Neuronal stem cell (in vitro differentiated cells): ENCODE data around the gene TMEM255B.

Experiments used
- DNase-seq: peaks from one replicate; pipeline ENCODE4 v3.0.0-alpha.2; 2013; ENCODE audit warnings: low spot score
- H2AFZ ChIP-seq: one replicate; pipeline ENCODE4 v1.6.1; 2013; ENCODE audit warnings: mild to moderate bottlenecking, low read length, inconsistent platforms
- H2AK5ac ChIP-seq: 2 replicates; pipeline ENCODE4 v1.6.1; 2013; ENCODE audit warnings: low read depth, mild to moderate bottlenecking, inconsistent platforms, low read length, moderate library complexity, mixed read lengths
- H2BK120ac ChIP-seq: 2 replicates; pipeline ENCODE4 v1.6.1; 2013; ENCODE audit warnings: low read depth, mild to moderate bottlenecking, inconsistent platforms, low read length, moderate library complexity, mixed read lengths
- H2BK12ac ChIP-seq: one replicate; pipeline ENCODE4 v1.6.1; 2013; ENCODE audit warnings: low read length, inconsistent platforms
- H2BK15ac ChIP-seq: 2 replicates; pipeline ENCODE4 v1.6.1; 2013; ENCODE audit warnings: mild to moderate bottlenecking, low read length, inconsistent platforms, mixed read lengths
- H2BK5ac ChIP-seq: one replicate; pipeline ENCODE4 v1.6.1; 2013; ENCODE audit warnings: inconsistent platforms, mild to moderate bottlenecking, low read length, moderate library complexity
- H3K14ac ChIP-seq: one replicate; pipeline ENCODE4 v1.6.1; 2013; ENCODE audit warnings: low read length, inconsistent platforms
- H3K18ac ChIP-seq: 2 replicates; pipeline ENCODE4 v1.6.1; 2013; ENCODE audit warnings: low read length, inconsistent platforms
- H3K23ac ChIP-seq: 2 replicates; pipeline ENCODE4 v1.6.1; 2013; ENCODE audit warnings: low read depth, mild to moderate bottlenecking, mixed read lengths, low read length, inconsistent platforms; ENCODE audit not compliant: poor library complexity
- H3K27ac ChIP-seq: replicated peaks from 3 replicates; pipeline ENCODE4 v1.5.1; 2013; ENCODE audit warnings: low read length, inconsistent platforms
- H3K27me3 ChIP-seq, 3 experiments: 2 replicates each; pipeline ENCODE4 v1.6.1; 2013; ENCODE audit warnings: low read length in 3 of 3, mild to moderate bottlenecking in 2 of 3, inconsistent platforms in 1 of 3, low read depth in 1 of 3, mixed read lengths in 1 of 3, moderate library complexity in 1 of 3; ENCODE audit not compliant: control insufficient read depth in 3 of 3, insufficient read depth in 3 of 3
- H3K36me3 ChIP-seq, 2 donors: replicated peaks in 1 of 2; 2 replicates each; pipeline ENCODE4 v1.6.1; 2013; ENCODE audit warnings: low read length in 2 of 2; ENCODE audit not compliant: control insufficient read depth in 2 of 2, insufficient read depth in 2 of 2
- H3K4ac ChIP-seq: 2 replicates; pipeline ENCODE4 v1.6.1; 2013; ENCODE audit warnings: inconsistent platforms, mild to moderate bottlenecking, low read length, moderate library complexity
- H3K4me1 ChIP-seq, 2 donors: 1 replicate in 1 of 2; 2 replicates in 1 of 2; pipeline ENCODE4 v1.6.1; 2013; ENCODE audit warnings: low read length in 2 of 2, low read depth in 1 of 2; ENCODE audit not compliant: control insufficient read depth in 2 of 2, insufficient read depth in 1 of 2
- H3K4me2 ChIP-seq: one replicate; pipeline ENCODE4 v1.6.1; 2013; ENCODE audit warnings: mild to moderate bottlenecking, low read length, inconsistent platforms; ENCODE audit not compliant: insufficient read depth, poor library complexity, severe bottlenecking
- H3K4me3 ChIP-seq, 2 donors: 2 replicates each; pipeline ENCODE4 v1.5.1; 2013; ENCODE audit warnings: low read length in 2 of 2, mild to moderate bottlenecking in 2 of 2, inconsistent platforms in 1 of 2, moderate library complexity in 1 of 2
- H3K79me1 ChIP-seq: one replicate; pipeline ENCODE4 v1.6.1; 2013; ENCODE audit warnings: low read depth, mild to moderate bottlenecking, inconsistent platforms, low read length, moderate library complexity
- H3K9ac ChIP-seq: one replicate; pipeline ENCODE4 v1.6.1; 2013; ENCODE audit warnings: mild to moderate bottlenecking, low read depth, low read length, inconsistent platforms; ENCODE audit not compliant: poor library complexity
- H3K9me3 ChIP-seq, 2 donors: replicated peaks in 1 of 2; 2 replicates each; pipeline versions ENCODE3 to v1.6.1; 2013; ENCODE audit warnings: low read length in 2 of 2, mild to moderate bottlenecking in 2 of 2, inconsistent platforms in 1 of 2, low read depth in 1 of 2, mixed read lengths in 1 of 2, moderate library complexity in 1 of 2; ENCODE audit not compliant: control insufficient read depth in 2 of 2, insufficient read depth in 1 of 2
- H4K8ac ChIP-seq: one replicate; pipeline ENCODE4 v1.6.1; 2013; ENCODE audit warnings: low read depth, mild to moderate bottlenecking, inconsistent platforms, low read length, moderate library complexity
- H4K91ac ChIP-seq: one replicate; pipeline ENCODE4 v1.6.1; 2013; ENCODE audit warnings: low read length, low read depth, mild to moderate bottlenecking, inconsistent platforms; ENCODE audit not compliant: poor library complexity
- WGBS, 2 donors: extraction: QIAGEN DNeasy Blood & Tissue Kit; methylation state at CpG; one replicate each; pipeline ENCODE4 v1.1.7; 2013; ENCODE audit warnings: missing lambda C conversion rate in 2 of 2, mixed read lengths in 1 of 2; ENCODE audit not compliant: insufficient read length in 2 of 2, insufficient replicate concordance in 1 of 2; ENCODE audit errors: extremely low coverage in 2 of 2; 5-methylcytosine and 5-hydroxymethylcytosine counted together

TMEM255B gene

GRCh38 chr13:113813070-113813748 lies 54.2 kb downstream of the TMEM255B start:
- peak overlapping the region; percentile 46 for H2AK5ac ChIP-seq
- H3K4me2 ChIP-seq: no peak overlapping the region
- H3K23ac ChIP-seq: no peak overlapping the region
- no peak for DNase-seq
- H3K18ac ChIP-seq: peak overlapping the region; percentile 71
- H2BK12ac ChIP-seq: peak overlapping the region; percentile 10
- peaks cover 2 to 5% of the 10 kb centered on the region in 2 donors for H3K4me1 ChIP-seq
- peaks cover 3% of the 10 kb centered on the region for H3K79me1 ChIP-seq
- H4K8ac ChIP-seq: no peak overlapping the region
- H2BK120ac ChIP-seq: no peak overlapping the region
- H4K91ac ChIP-seq: no peak overlapping the region
- peaks cover 5 to 8% of the 10 kb centered on the region in 2 donors for H3K9me3 ChIP-seq
- no peaks in the 10 kb centered on the region for H3K27me3 ChIP-seq
- no peaks in the 10 kb centered on the region for H3K36me3 ChIP-seq
- H3K14ac ChIP-seq: peak overlapping the region; percentile 21
- no peak overlapping the region for H3K4ac ChIP-seq
- no peak overlapping the region for H3K27ac ChIP-seq
- no CpG with 5 or more reads among the region's 30 CpGs for WGBS, 2 donors
- H2BK15ac ChIP-seq: no peak overlapping the region
- H3K9ac ChIP-seq: no peak overlapping the region
- no peak overlapping the region for H2BK5ac ChIP-seq
- no peak overlapping the region for H2AFZ ChIP-seq
- no peak overlapping the region for H3K4me3 ChIP-seq

GRCh38 chr13:113813749-113814434 lies 54.9 kb downstream of the TMEM255B start:
- H2AK5ac ChIP-seq: peak overlapping the region; percentile 63
- H3K4me1 ChIP-seq: peaks cover 2 to 5% of the 10 kb centered on the region in 2 donors
- H3K4me2 ChIP-seq: no peak overlapping the region
- H2BK5ac ChIP-seq: no peak overlapping the region
- H3K4ac ChIP-seq: no peak overlapping the region
- H3K27me3 ChIP-seq: no peaks in the 10 kb centered on the region
- no peak overlapping the region for H3K27ac ChIP-seq
- no peak overlapping the region for H3K14ac ChIP-seq
- no peak overlapping the region for H2BK15ac ChIP-seq
- no peak overlapping the region for H2AFZ ChIP-seq
- H3K9me3 ChIP-seq: peaks cover 0 to 6% of the 10 kb centered on the region in 2 donors
- H3K4me3 ChIP-seq: no peak overlapping the region
- WGBS, 2 donors: no CpG with 5 or more reads among the region's 28 CpGs
- no peaks in the 10 kb centered on the region for H3K36me3 ChIP-seq
- H2BK120ac ChIP-seq: no peak overlapping the region
- no peak for DNase-seq
- no peak overlapping the region for H3K18ac ChIP-seq
- no peak overlapping the region for H3K23ac ChIP-seq
- H4K91ac ChIP-seq: no peak overlapping the region
- no peak overlapping the region for H2BK12ac ChIP-seq
- H3K79me1 ChIP-seq: peaks cover 6% of the 10 kb centered on the region
- H4K8ac ChIP-seq: no peak overlapping the region
- H3K9ac ChIP-seq: no peak overlapping the region

- Histone ChIP-seq H3K9me3 (peaks cover 0 to 6% of the 10 kb centered on the region in 2 donors), H3K23ac (no peak overlapping the region), H3K14ac (no peak overlapping the region), H3K4me3 (no peak overlapping the region), H2BK5ac (peak overlapping the region; percentile 22), H3K18ac (peak overlapping the region; percentile 38), H3K27ac (no peak overlapping the region), H3K79me1 (peaks cover 6% of the 10 kb centered on the region), H4K8ac (no peak overlapping the region), H2BK120ac (no peak overlapping the region), H3K36me3 (no peaks in the 10 kb centered on the region), H2BK12ac (no peak overlapping the region), H3K4ac (no peak overlapping the region), H2AFZ (no peak overlapping the region), H4K91ac (no peak overlapping the region), H3K4me1 (peaks cover 2 to 5% of the 10 kb centered on the region in 2 donors), H2BK15ac (no peak overlapping the region), H2AK5ac (peak overlapping the region; percentile 63), H3K4me2 (no peak overlapping the region), H3K9ac (no peak overlapping the region), H3K27me3 (no peaks in the 10 kb centered on the region)
- WGBS, 2 donors: no CpG with 5 or more reads among the region's 11 CpGs
- DNase-seq: no peak
These were observed 55.4 kb downstream of the TMEM255B start for GRCh38 chr13:113814435-113814821.
